Chondrocyte (in vitro differentiated cells): ENCODE results near the gene MTMR2. TPM values are rescaled to one million over a fixed set of nuclear protein-coding genes. Genes with fewer than 3 reads are reported as not detected.

Source experiments
- DNase-seq: peaks from one replicate; pipeline ENCODE4 v3.0.0; 2021; ENCODE audit warnings: mixed read lengths, low spot score
- H3K27ac Mint-ChIP-seq: one replicate; pipeline ENCODE4 v1.8.0; 2021; ENCODE audit warnings: mild to moderate bottlenecking, moderate library complexity, mixed read lengths; ENCODE audit not compliant: unreplicated experiment
- H3K27me3 Mint-ChIP-seq: 2 replicates; pipeline ENCODE4 v1.8.0; 2021; ENCODE audit warnings: low read depth, mixed read lengths
- H3K36me3 Mint-ChIP-seq: 2 replicates; pipeline ENCODE4 v1.8.0; 2021; ENCODE audit warnings: low read depth, mixed read lengths
- H3K4me1 Mint-ChIP-seq: 2 replicates; pipeline ENCODE4 v1.8.0; 2021; ENCODE audit warnings: low read depth, mild to moderate bottlenecking, mixed read lengths
- H3K4me3 Mint-ChIP-seq: one replicate; pipeline ENCODE4 v1.8.0; 2021; ENCODE audit warnings: mild to moderate bottlenecking, moderate library complexity, mixed read lengths; ENCODE audit not compliant: unreplicated experiment
- H3K9me3 Mint-ChIP-seq: 2 replicates; pipeline ENCODE4 v1.8.0; 2021; ENCODE audit warnings: low read depth, mixed read lengths
- total RNA-seq: library from RNA; stranded (reverse); gene quantifications from 3 replicates; pipeline ENCODE4 v1.2.1, GENCODE V29; 2021
- TF ChIP-seq, protein P1 (sequence below): fragments of 200-600 bp; sonication (generic); IDR thresholded peaks from 2 replicates; pipeline ENCODE4 v1.5.0; 2021; ENCODE audit warnings: antibody characterized with exemption, mild to moderate bottlenecking, moderate library complexity

MTMR2 gene
- total RNA-seq, 1 donor from 2014 or later: 52.1 TPM

DNA sequence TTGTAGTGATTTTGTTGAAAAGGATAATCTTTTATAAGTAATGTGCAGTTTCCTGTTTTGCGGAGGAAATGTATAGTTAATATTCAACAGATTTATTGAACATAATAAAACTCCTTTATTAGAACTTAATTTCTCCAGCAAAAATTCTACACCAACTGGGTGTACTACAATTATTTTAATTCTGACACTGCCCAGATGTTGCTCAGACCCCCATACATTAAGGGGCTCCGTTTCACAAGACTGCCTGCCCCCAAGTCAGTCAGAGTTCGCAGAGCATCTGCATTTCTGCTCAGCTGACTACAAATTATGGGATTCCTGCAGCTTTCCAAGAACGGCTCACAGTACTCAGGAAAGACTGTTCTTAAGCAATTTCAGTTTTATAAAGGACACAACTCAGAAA, 127.4 kb downstream of the MTMR2 start:
- Mint-ChIP-seq H3K4me3 (no peak overlapping the region), H3K27me3 (no peaks in the 10 kb centered on the region), H3K36me3 (peaks cover 8% of the 10 kb centered on the region), H3K4me1 (peaks cover 7% of the 10 kb centered on the region), H3K9me3 (no peaks in the 10 kb centered on the region), H3K27ac (no peak overlapping the region)
- no peak for DNase-seq
- TF ChIP-seq, protein P1, sequence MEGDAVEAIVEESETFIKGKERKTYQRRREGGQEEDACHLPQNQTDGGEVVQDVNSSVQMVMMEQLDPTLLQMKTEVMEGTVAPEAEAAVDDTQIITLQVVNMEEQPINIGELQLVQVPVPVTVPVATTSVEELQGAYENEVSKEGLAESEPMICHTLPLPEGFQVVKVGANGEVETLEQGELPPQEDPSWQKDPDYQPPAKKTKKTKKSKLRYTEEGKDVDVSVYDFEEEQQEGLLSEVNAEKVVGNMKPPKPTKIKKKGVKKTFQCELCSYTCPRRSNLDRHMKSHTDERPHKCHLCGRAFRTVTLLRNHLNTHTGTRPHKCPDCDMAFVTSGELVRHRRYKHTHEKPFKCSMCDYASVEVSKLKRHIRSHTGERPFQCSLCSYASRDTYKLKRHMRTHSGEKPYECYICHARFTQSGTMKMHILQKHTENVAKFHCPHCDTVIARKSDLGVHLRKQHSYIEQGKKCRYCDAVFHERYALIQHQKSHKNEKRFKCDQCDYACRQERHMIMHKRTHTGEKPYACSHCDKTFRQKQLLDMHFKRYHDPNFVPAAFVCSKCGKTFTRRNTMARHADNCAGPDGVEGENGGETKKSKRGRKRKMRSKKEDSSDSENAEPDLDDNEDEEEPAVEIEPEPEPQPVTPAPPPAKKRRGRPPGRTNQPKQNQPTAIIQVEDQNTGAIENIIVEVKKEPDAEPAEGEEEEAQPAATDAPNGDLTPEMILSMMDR: no peak

DNA sequence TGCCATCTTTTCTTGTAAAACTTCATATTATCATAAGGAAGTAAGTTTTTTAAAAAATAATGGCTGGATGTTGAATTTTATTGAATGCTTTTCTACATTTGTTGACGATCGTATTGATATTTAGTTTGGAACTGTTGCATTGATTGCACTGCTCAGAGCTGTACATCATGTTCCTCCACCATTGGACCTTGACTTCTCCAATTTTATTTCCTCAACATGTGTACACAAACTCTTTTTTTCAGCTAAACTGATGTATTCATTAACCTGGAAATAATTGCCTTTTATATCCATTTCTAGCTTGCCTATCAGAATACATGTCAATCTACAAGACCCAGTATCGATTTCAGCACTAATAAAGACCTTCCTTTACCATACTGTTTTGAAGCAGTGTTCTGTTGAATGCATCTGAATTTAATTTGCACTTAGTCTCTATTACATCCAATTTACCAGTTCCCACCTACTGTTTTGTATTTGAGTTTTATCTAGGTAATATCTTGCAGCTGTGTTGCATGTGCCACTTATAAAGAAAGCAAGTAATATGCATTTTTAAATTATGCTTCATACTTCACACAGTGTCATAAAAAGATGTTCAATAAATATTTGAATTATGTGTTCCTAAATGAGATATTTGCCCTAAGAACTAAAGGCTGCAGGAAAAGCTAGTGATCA, 128.1 kb downstream of the MTMR2 start:
- no peak overlapping the region for H3K4me3 Mint-ChIP-seq
- TF ChIP-seq, protein P1: no peak
- H3K9me3 Mint-ChIP-seq: no peaks in the 10 kb centered on the region
- H3K36me3 Mint-ChIP-seq: peaks cover 8% of the 10 kb centered on the region
- no peak overlapping the region for H3K27ac Mint-ChIP-seq
- peaks cover 13% of the 10 kb centered on the region for H3K4me1 Mint-ChIP-seq
- H3K27me3 Mint-ChIP-seq: no peaks in the 10 kb centered on the region
- DNase-seq: no peak

GRCh38 chr11:95794086-95794485, 129.8 kb downstream of the MTMR2 start:
- Mint-ChIP-seq H3K36me3 (no peaks in the 10 kb centered on the region), H3K4me1 (peaks cover 13% of the 10 kb centered on the region), H3K9me3 (no peaks in the 10 kb centered on the region), H3K4me3 (no peak overlapping the region), H3K27ac (no peak overlapping the region), H3K27me3 (no peaks in the 10 kb centered on the region)
- no peak for DNase-seq
- TF ChIP-seq, protein P1: no peak

- Mint-ChIP-seq H3K27ac (no peak overlapping the region), H3K4me3 (no peak overlapping the region), H3K9me3 (no peaks in the 10 kb centered on the region), H3K36me3 (no peaks in the 10 kb centered on the region), H3K27me3 (no peaks in the 10 kb centered on the region), H3K4me1 (peaks cover 20% of the 10 kb centered on the region)
- no peak for DNase-seq
- TF ChIP-seq, protein P1: no peak
Observed at GRCh38 chr11:95793116-95793515, 130.8 kb downstream of the MTMR2 start.

DNA sequence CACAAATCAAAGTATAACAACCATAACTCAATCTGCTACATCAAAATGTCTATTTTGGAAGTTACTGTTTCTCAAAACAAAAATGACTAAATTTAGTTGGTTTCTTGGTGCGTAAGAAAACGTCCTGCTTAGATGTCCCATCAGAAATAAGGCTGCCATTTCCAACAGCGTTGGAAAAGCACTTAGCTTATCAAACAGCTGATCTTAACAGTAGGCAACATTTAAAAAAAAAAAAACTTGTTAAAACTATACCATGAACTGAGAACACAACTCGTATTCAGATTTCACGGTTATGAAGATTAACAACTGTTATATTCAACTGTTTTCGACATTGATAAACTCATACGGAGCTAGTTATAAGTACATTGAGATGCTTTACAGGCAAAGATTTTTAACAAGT, 131.2 kb downstream of the MTMR2 start:
- DNase-seq: no peak
- H3K36me3 Mint-ChIP-seq: no peaks in the 10 kb centered on the region
- no peak overlapping the region for H3K27ac Mint-ChIP-seq
- H3K4me1 Mint-ChIP-seq: peaks cover 23% of the 10 kb centered on the region
- no peaks in the 10 kb centered on the region for H3K9me3 Mint-ChIP-seq
- TF ChIP-seq, protein P1: no peak
- no peak overlapping the region for H3K4me3 Mint-ChIP-seq
- no peaks in the 10 kb centered on the region for H3K27me3 Mint-ChIP-seq
